SU-DHL-6 (cell line): ENCODE results near the gene RABGEF1.

ENCODE experiments used
- CTCF ChIP-seq: fragments of 200-600 bp; sonication (generic); IDR thresholded peaks from one replicate; pipeline ENCODE4 v1.5.1; 2017; ENCODE audit warnings: antibody characterized with exemption, mild to moderate bottlenecking, low read length, moderate library complexity; ENCODE audit not compliant: insufficient read depth, poor library complexity, severe bottlenecking
- EZH2phosphoT487 ChIP-seq: fragments of 200-600 bp; sonication (generic), shearing (Covaris generic); conservative IDR thresholded peaks from 2 replicates; pipeline ENCODE4 v1.6.1; 2018; ENCODE audit warnings: mild to moderate bottlenecking, antibody characterized with exemption, low read length, moderate library complexity, mixed read lengths

GRCh38 chr7:66751945-66752344, 11.4 kb downstream of the RABGEF1 start:
- TF ChIP-seq CTCF: no peak
- no peak for TF ChIP-seq EZH2phosphoT487
